ENCODE results near the gene OPCML.

OPCML gene

DNA sequence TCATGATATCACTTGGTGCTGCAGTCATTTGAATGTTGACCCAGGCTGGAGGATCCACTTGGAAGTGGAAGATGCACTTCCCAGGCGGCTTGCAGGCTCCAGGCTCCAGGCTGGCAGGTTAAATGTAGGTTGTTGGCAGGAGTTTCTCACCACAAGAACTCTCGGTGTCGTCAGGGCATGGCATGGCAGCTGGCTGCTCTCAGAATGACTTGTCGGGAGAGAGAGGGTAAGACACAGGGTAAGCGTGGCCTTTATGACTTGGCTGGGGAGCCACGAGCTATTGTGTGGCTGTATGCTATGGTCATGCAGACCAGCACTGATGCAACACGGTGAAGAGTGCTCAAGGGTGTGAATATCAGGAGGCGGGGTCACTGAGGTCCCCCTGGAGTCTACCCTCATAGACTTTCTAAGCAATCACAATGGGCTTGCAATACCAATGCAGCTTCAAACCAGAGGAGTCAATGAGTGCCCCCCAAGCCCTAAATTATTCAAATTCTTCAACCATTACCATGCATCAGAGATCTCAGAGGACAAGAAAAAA, 1027.7 kb downstream of the OPCML start:
- TF ChIP-seq CTCF (conservative IDR thresholded peaks at IDR 0.05; ENCODE audit: low read depth): no peak
- DNase-seq (ENCODE audit: low spot score): no peak
- H3K27ac ChIP-seq: no peak overlapping the region
- ChIA-PET CTCF (interaction anchor here (0.7 kb wide), 1 partner anchor 193 kb away, joined by 4 read pairs; no protein-coding TSS in a partner anchor), POLR2A (ENCODE audit: low non-redundant PET) (no interaction called here)

- CTCF ChIA-PET: no interaction called here
- POLR2A ChIA-PET (ENCODE audit: low non-redundant PET): no interaction called here
- no peak for DNase-seq (ENCODE audit: low spot score)
- no peak for TF ChIP-seq CTCF (conservative IDR thresholded peaks at IDR 0.05; ENCODE audit: low read depth)
- H3K27ac ChIP-seq: no peak overlapping the region
These were observed 1030.9 kb downstream of the OPCML start for GRCh38 chr11:132501356-132501755.

DNA sequence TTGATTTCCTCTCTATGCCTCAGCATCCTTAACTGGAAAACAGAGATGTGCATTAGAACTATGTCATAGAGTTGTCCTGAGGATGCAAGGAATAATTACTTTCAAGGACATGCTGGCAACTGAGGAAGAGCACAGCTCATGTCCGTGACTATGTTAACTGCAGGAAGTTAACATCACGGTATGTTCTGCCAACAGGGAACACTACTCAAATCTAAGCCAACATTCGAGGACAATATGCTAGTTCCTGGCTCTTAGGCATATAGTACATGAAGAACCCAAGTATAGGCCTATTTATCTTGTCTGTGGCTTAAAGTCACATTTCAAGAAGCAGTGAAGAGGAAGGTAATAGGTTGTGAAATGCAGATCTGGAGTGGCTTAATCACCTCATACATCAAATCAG, 1032.6 kb downstream of the OPCML start:
- no peak for TF ChIP-seq CTCF (conservative IDR thresholded peaks at IDR 0.05; ENCODE audit: low read depth)
- ChIA-PET CTCF (no interaction called here), POLR2A (ENCODE audit: low non-redundant PET) (no interaction called here)
- DNase-seq (ENCODE audit: low spot score): no peak
- no peak overlapping the region for H3K27ac ChIP-seq

- ChIA-PET POLR2A (ENCODE audit: low non-redundant PET) (no interaction called here), CTCF (no interaction called here)
- TF ChIP-seq CTCF (conservative IDR thresholded peaks at IDR 0.05; ENCODE audit: low read depth): no peak
- H3K27ac ChIP-seq: no peak overlapping the region
- no peak for DNase-seq (ENCODE audit: low spot score)
These were observed 1036.0 kb downstream of the OPCML start for GRCh38 chr11:132496341-132496740.

DNA sequence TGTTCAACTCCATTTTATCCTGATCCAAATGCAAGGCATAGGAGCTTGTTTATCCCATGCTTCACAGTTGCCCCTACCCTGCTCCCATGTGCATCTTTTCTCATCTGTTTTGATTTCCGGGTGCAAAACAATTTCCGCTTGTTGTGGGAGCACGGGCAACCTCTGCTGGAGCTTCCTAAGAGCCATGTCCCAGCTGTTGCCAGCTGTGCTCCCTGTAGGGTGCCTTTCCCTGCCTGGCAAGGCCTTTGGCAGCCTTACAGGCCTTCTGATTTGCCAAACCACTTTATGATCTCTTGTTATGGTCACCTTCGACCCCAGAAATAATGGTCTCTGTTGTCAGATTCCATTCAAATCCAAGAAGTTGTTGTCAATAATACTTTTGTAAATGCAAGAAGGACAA, 1038.5 kb downstream of the OPCML start:
- ChIA-PET CTCF (no interaction called here), POLR2A (ENCODE audit: low non-redundant PET) (no interaction called here)
- no peak overlapping the region for H3K27ac ChIP-seq
- no peak for DNase-seq (ENCODE audit: low spot score)
- TF ChIP-seq CTCF (conservative IDR thresholded peaks at IDR 0.05; ENCODE audit: low read depth): no peak

DNA sequence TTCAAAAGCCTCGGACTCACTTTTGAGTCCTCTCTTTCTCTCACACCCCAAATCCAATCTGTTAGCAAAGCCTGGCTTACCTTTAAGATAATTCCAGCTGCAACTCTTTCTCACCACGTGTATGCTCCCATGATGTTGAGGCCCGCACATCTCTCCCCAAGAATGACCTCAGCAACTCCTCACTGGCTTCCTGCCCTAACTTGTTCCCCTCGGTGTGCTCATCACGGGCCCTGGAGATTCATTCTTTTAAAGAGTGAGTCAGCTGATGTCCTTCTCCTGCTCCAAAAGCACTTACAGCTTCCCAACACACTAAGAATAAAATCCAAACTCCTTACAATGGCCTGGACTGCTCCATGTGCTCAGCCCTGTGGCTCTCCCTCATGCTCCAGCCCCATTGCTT, 1041.3 kb downstream of the OPCML start:
- no peak for TF ChIP-seq CTCF (conservative IDR thresholded peaks at IDR 0.05; ENCODE audit: low read depth)
- ChIA-PET POLR2A (ENCODE audit: low non-redundant PET) (no interaction called here), CTCF (no interaction called here)
- peak; percentile 4 for DNase-seq (ENCODE audit: low spot score)
- no peak overlapping the region for H3K27ac ChIP-seq

- POLR2A ChIA-PET (ENCODE audit: low non-redundant PET): no interaction called here
- no peak for DNase-seq (ENCODE audit: low spot score)
These were observed 1046.2 kb downstream of the OPCML start for GRCh38 chr11:132486060-132486459.

More at GRCh38 chr11:132486060-132486459, 1046.2 kb downstream of the OPCML start:
- CTCF ChIA-PET: no interaction called here
- H3K27ac ChIP-seq: no peak overlapping the region
- no peak for TF ChIP-seq CTCF (conservative IDR thresholded peaks at IDR 0.05; ENCODE audit: low read depth)
